Ishikawa (cell line): ENCODE results near the gene SAMHD1.

Experiments used
- CEBPB ChIP-seq: IDR thresholded peaks from 2 replicates; pipeline ENCODE4 v1.6.1; 2012
- CREB1 ChIP-seq: IDR thresholded peaks from 2 replicates; pipeline ENCODE4 v1.6.1; 2012; ENCODE audit warnings: low read depth
- EGR1 ChIP-seq: IDR thresholded peaks from 2 replicates; pipeline ENCODE4 v1.6.1; 2012
- FOXM1 ChIP-seq: IDR thresholded peaks from 2 replicates; pipeline ENCODE4 v1.6.1; 2012; ENCODE audit warnings: low read depth, borderline replicate concordance
- MAX ChIP-seq: IDR thresholded peaks from 2 replicates; pipeline ENCODE4 v1.6.1; 2012
- NFIC ChIP-seq: IDR thresholded peaks from 2 replicates; pipeline ENCODE4 v1.6.1; 2012
- RAD21 ChIP-seq: IDR thresholded peaks from 2 replicates; pipeline ENCODE4 v1.6.1; 2012; ENCODE audit warnings: low read depth
- REST ChIP-seq: IDR thresholded peaks from 2 replicates; pipeline ENCODE4 v1.6.1; 2012; ENCODE audit warnings: low read depth, mild to moderate bottlenecking
- TAF1 ChIP-seq: IDR thresholded peaks from 2 replicates; pipeline ENCODE4 v1.6.1; 2012; ENCODE audit warnings: low read depth, mild to moderate bottlenecking
- TCF12 ChIP-seq: IDR thresholded peaks from 2 replicates; pipeline ENCODE4 v1.6.1; 2012; ENCODE audit warnings: low read depth
- USF1 ChIP-seq: IDR thresholded peaks from 2 replicates; pipeline ENCODE4 v1.6.1; 2012
- ZBTB7A ChIP-seq: IDR thresholded peaks from 2 replicates; pipeline ENCODE4 v1.6.1; 2012; ENCODE audit warnings: low read depth

The SAMHD1 gene

GRCh38 chr20:36847009-36847709 is 104.3 kb downstream of the SAMHD1 start:
- TF ChIP-seq USF1 (peak; percentile 90), TCF12 (no peak), EGR1 (no peak), TAF1 (no peak), MAX (peak; percentile 91)

DNA sequence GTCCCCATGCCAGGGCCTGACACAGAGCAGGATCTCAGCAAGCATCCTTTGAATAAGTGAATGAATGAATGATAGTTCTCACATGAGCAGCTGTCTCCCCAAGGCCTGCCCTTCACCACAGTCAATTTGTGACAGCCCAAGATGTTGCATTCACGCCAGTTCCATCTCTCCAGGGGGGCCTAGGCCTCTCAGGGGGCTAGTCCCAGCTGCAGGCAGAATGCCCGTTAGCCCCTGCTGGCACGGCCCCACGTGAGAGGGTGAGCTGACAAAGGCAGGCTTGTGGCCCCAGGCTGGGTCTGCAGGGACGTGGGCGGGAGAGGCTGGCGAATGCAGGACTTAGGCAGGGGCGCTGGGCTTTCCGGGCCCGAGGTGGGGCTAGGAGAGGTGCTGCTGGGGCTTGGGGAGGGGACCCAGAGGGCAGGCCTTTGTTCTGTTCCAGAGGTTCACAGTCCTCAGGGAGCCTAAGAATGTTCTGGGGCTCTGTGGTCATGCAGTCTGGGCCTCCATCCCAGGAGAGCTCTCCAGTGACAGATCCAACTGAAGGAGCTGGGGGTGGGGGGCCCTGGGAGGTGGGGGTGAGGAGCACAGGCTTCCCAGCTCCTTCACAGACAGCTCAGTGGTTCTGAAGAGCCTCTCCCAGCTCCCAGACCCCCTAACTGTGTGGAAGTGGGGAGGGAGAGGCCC is 106.1 kb downstream of the SAMHD1 start:
- TF ChIP-seq CREB1 (no peak), REST (no peak), NFIC (no peak), CEBPB (no peak), ZBTB7A (no peak), RAD21 (no peak), FOXM1 (no peak)
